GM08714 (cell line): ENCODE measurements around the gene SLC4A9.

Experiments used
- H3K4me3 ChIP-seq: fragments of 200-500 bp; sonication (Bioruptor generic); 2 replicates; pipeline ENCODE4 v1.5.1; 2014; ENCODE audit warnings: mild to moderate bottlenecking, low read length, inconsistent platforms
- ZNF274 ChIP-seq: IDR thresholded peaks from 2 replicates; pipeline ENCODE4 v1.6.1; 2012; ENCODE audit warnings: mild to moderate bottlenecking, low read depth, low read length

Gene SLC4A9

GRCh38 chr5:140360101-140360500 lies at the start of gene SLC4A9:
SLC4A9 (plus strand) TSS chr5:140360194; CDS start chr5:140360237, 43 bp downstream.
- H3K4me3 ChIP-seq, result no peak within 1 kb of the TSS
- TF ChIP-seq ZNF274, result no peak

DNA sequence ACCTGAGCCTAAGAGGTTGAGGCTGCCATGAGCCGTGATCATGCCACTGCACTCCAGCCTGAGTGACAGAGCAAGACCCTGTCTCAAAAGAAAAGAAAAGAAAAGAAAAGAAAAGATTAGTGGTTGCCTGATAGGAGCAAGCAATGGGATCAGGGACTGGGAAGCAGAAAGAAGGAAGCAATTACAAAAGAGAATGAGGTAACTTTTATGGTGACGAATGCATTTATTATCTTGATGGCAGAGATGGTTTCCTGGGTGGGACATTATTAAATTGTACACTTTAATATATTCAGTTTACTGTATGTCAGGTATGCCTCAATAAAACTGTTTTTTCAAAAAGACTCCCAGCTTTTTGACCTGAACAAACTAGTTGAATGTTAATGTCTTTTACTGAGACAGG lies 49.6 kb upstream of the SLC4A9 start:
- TF ChIP-seq ZNF274, result no peak
- no peak overlapping the region for H3K4me3 ChIP-seq

GRCh38 chr5:140311011-140311467 lies 49.0 kb upstream of the SLC4A9 start:
- no peak overlapping the region for H3K4me3 ChIP-seq
- TF ChIP-seq ZNF274, result no peak

DNA sequence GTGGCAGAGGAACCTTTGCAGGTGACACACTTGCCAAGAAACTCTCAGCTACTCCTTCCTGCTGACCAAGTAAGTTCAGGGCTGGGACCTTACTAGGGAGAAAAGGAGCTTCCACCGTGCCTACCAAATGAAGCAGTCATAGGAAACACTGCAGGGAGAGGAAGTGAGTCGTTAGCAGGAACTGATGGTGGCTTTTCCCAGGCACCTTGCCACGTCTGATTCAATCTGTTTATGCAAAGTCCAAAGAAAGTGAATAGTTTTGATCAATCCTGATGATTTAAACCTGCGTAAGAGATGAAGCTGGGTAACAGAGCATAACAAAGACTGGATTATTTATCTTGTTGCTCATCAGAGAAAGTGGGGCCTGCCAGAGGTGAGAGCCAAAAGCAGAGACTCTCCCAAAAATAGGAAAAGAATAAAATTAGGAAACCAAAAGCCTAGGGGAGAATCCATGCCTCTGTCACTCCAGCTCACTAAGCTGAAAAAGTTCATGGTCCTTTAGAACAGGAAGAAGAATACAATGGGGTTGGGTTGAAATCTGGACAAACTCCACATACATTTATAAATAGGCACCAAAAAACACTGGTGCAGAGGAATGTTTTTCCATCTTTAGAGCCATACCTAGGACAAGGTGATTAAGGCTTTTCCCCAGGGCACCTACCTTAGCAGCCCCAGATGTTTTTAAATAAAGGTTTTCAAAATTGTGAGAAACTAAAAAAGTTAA lies 47.8 kb upstream of the SLC4A9 start:
- no peak overlapping the region for H3K4me3 ChIP-seq
- no peak for TF ChIP-seq ZNF274

DNA sequence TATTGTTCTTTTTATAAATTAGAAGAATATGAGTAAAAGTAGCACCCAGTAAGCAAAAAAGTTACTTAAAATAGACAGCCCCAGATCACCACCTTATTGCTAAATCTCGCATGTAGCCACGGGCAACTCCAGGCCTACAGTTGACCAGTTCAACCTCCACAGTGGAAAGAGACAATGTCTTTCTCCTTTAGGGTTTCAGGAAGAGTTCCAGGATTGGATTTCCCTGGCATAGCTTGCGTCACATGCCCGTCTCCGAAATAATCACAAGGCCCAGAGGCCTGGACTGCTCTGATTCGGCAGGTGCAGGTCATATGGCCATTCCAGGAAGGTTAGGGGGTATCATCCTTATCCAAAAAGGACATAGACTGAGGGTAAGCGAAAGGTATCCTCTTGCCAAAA lies 47.2 kb upstream of the SLC4A9 start:
- TF ChIP-seq ZNF274, result no peak

GRCh38 chr5:140317859-140318258 lies 42.1 kb upstream of the SLC4A9 start:
- H3K4me3 ChIP-seq, result no peak overlapping the region
- no peak for TF ChIP-seq ZNF274

More for the DNA sequence above, 47.2 kb upstream of the SLC4A9 start:
- H3K4me3 ChIP-seq, result no peak overlapping the region

DNA sequence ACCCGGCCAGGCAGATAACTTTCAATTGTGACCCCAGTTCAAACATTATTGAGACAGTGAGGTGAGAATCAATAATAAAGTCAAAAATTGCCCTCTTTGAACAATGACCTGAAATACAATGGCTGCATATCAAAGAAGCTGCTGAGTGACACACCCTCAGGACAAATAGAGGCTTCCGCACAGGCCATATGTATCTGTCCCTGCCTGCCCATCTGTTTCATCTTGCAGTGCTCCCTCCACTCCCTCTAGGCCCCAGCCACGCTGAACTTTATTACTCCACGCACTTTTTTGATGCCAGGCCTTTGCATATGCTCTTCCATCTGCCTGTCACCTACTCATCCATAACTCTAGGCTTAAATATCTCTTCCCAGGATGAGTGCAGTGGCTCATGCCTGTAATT lies 41.2 kb upstream of the SLC4A9 start:
- H3K4me3 ChIP-seq, result no peak overlapping the region
- no peak for TF ChIP-seq ZNF274

DNA sequence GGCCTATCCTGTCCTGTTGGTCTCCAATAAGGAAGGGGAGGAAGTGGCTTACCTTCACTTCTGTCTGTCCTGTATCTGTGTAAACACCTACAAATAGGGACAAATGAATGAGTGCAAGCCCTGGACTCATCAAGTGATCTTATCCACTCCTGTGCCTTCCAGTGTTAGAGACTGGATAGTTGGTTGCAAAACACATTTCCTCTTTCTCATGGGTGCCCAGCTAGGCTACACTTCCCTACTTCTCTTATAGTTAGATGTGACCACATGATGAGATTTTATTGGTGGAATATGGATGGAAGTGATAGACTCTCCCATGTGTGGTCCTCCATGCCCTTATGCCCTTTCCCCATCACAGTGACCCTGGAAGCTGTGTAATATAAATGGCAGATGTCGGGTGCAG lies 40.2 kb upstream of the SLC4A9 start:
- H3K4me3 ChIP-seq, result no peak overlapping the region
- no peak for TF ChIP-seq ZNF274

DNA sequence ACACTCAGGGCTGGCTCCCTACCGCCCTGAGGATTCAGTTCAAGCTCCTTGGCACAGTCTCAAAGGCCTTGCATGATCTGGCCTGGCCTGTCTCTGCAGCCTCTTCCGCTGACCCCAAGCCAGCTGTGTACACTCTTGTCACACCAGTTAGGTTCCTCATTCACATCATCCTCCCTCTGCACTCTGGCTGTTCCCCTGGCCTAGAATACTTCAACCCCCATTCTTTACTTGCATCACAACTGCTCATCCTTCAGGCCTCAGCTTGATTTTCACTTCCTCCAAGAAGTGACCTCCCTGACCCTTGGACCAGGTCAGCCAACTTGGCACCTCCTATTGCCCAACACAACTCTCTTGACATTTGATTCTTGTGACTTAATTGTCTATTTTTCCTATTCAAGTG lies 38.2 kb upstream of the SLC4A9 start:
- H3K4me3 ChIP-seq, result no peak overlapping the region
- TF ChIP-seq ZNF274, result no peak

GRCh38 chr5:140322751-140323731 lies 37.0 kb upstream of the SLC4A9 start:
- no peak for TF ChIP-seq ZNF274
- H3K4me3 ChIP-seq, result no peak overlapping the region

DNA sequence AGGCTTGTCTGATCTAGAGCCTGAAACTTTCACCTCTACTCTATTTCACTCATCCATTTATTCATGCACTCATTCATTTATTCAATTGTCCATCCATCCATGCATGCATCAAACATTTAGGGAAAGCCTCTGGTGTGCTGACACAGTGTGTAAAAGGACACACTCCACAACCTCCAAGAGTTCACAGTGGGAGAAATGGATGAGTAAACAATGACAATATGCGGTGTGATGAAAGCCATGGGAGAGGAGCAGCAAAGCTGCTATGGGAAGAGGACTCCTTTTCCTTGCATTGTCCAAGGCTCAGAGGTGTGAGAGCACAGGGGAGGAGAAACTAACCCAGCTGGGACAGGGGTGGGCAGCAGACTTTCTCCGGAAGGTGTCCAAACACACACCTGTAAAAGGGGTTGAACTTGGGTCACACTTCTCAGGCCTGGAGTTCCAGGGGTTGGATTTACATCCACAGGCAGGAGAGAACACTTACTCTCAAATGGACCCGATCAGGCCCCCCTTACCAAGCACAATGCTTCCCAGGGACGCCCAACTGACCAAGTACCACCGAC lies 35.9 kb upstream of the SLC4A9 start:
- H3K4me3 ChIP-seq, result no peak overlapping the region

GRCh38 chr5:140324617-140325241 lies 35.3 kb upstream of the SLC4A9 start:
- H3K4me3 ChIP-seq, result no peak overlapping the region
- TF ChIP-seq ZNF274, result no peak

More for the DNA sequence above, 35.9 kb upstream of the SLC4A9 start:
- TF ChIP-seq ZNF274, result no peak

GRCh38 chr5:140325486-140325885 lies 34.5 kb upstream of the SLC4A9 start:
- H3K4me3 ChIP-seq, result no peak overlapping the region
- no peak for TF ChIP-seq ZNF274

GRCh38 chr5:140327589-140327988 lies 32.4 kb upstream of the SLC4A9 start:
- TF ChIP-seq ZNF274, result no peak
- no peak overlapping the region for H3K4me3 ChIP-seq
